K562 (cell line): ENCODE results near the gene ADAT1. TPM values are rescaled to one million over a fixed set of nuclear protein-coding genes. Genes with fewer than 3 reads are reported as not detected.

ENCODE experiments used
- FOS ChIP-seq: IDR thresholded peaks from 3 replicates; pipeline ENCODE4 v1.6.1; 2011; ENCODE audit not compliant: insufficient read length; ENCODE audit errors: extremely low read depth
- GABPA ChIP-seq: fragments of 200-800 bp; sonication (Bioruptor generic); conservative IDR thresholded peaks from 2 replicates; pipeline ENCODE4 v1.6.1; 2016; ENCODE audit warnings: low read depth, missing genetic modification characterization, missing compliant biosample characterization
- LEF1 ChIP-seq: fragments of 450-650 bp; IDR thresholded peaks from 2 replicates; pipeline ENCODE4 v1.6.1; 2016; ENCODE audit warnings: mild to moderate bottlenecking
- MTF1 ChIP-seq: fragments of 250-450 bp; sonication (Bioruptor Pico); IDR thresholded peaks from 2 replicates; pipeline ENCODE4 v1.9.0; 2021; ENCODE audit warnings: moderate library complexity, mild to moderate bottlenecking, inconsistent platforms, borderline replicate concordance
- NCOA4 ChIP-seq: fragments of 450-650 bp; IDR thresholded peaks from 2 replicates; pipeline ENCODE4 v1.6.1; 2018; ENCODE audit warnings: mild to moderate bottlenecking; ENCODE audit not compliant: partially characterized antibody
- NR2F6 ChIP-seq: fragments of 450-650 bp; formaldehyde crosslinking; IDR thresholded peaks from 2 replicates; pipeline ENCODE4 v1.4.0; 2020; ENCODE audit warnings: mild to moderate bottlenecking
- PCBP2 ChIP-seq: fragments of 200-400 bp; formaldehyde crosslinking; IDR thresholded peaks from 2 replicates; pipeline ENCODE4 v1.6.1; 2018; ENCODE audit warnings: low read length, low read depth, mild to moderate bottlenecking, moderate library complexity; ENCODE audit not compliant: poor library complexity, severe bottlenecking
- RHOXF2B ChIP-seq: fragments of 250-450 bp; sonication (Bioruptor Pico); conservative IDR thresholded peaks from 2 replicates; pipeline ENCODE4 v1.5.1; 2021
- SETDB1 ChIP-seq: IDR thresholded peaks from one replicate; pipeline ENCODE4 v1.6.1; 2012; ENCODE audit warnings: low read length, control low read depth, inconsistent platforms
- SPI1 ChIP-seq: IDR thresholded peaks from 2 replicates; pipeline ENCODE4 v1.6.1; 2011; ENCODE audit warnings: low read depth, low read length, control low read depth, borderline replicate concordance
- SRSF7 ChIP-seq: fragments of 200-400 bp; formaldehyde crosslinking; optimal IDR thresholded peaks from 2 replicates; pipeline ENCODE3; 2017; ENCODE audit warnings: mild to moderate bottlenecking, low read depth, low read length
- TBP ChIP-seq: optimal IDR thresholded peaks from 2 replicates; pipeline ENCODE3; 2011; ENCODE audit warnings: low read depth, low read length, improper control_type of control experiment
- XRCC4 ChIP-seq: IDR thresholded peaks from one replicate; pipeline ENCODE4 v1.6.1; 2011; ENCODE audit not compliant: insufficient read depth, insufficient read length; ENCODE audit errors: extremely low read depth
- ZNF124 ChIP-seq: sonication (generic); formaldehyde crosslinking; IDR thresholded peaks from 2 replicates; pipeline ENCODE4 v1.8.1; 2022; ENCODE audit warnings: missing genetic modification reagents
- ZNF175 ChIP-seq: fragments of 200-800 bp; sonication (Bioruptor generic); IDR thresholded peaks from 2 replicates; pipeline ENCODE4 v1.6.1; 2016; ENCODE audit warnings: low read depth, mild to moderate bottlenecking, missing genetic modification characterization, missing compliant biosample characterization
- ZNF778 ChIP-seq: fragments of 450-650 bp; formaldehyde crosslinking; IDR thresholded peaks from 2 replicates; pipeline ENCODE4 v1.4.0; 2020; ENCODE audit warnings: mild to moderate bottlenecking, moderate library complexity
- polyA plus RNA-seq, 8 experiments: library from polyadenylated mRNA; depleted of rRNA in 4 of 8; stranded (reverse) in 5 of 8; unstranded in 3 of 8; fragments of >200 nt; fragmentation: Nextera tagmentation in 2 of 8; fragmentation: Illumina TruSeq in 1 of 8; extraction: Ambion mirVana in 2 of 8; extraction: Trizol in 1 of 8; gene quantifications; 2 replicates each; pipeline versions ENCODE4 v1.2.1 to v1.2.3, GENCODE V29; 2011 to 2014; ENCODE audit warnings: inconsistent platforms in 1 of 8, missing spikeins in 1 of 8
- total RNA-seq, 7 experiments: library from RNA; depleted of rRNA in 6 of 7; stranded (reverse); fragments of >200 nt in 6 of 7; fragmentation: Illumina TruSeq in 2 of 7; extraction: Trizol in 2 of 7; gene quantifications; 2 replicates each; pipeline versions ENCODE4 v1.2.1 to v1.2.3, GENCODE V29; 2011 to 2021; ENCODE audit warnings: low replicate concordance in 1 of 7
- TF ChIP-seq, protein P1 (sequence below): sonication (generic); formaldehyde crosslinking; IDR thresholded peaks from 2 replicates; pipeline ENCODE4 v1.8.0; 2022; ENCODE audit warnings: mild to moderate bottlenecking, missing genetic modification reagents
- TF ChIP-seq, protein P2 (sequence below): fragments of 250-450 bp; sonication (Bioruptor Pico); IDR thresholded peaks from 2 replicates; pipeline ENCODE4 v1.8.0; 2022; ENCODE audit warnings: moderate library complexity, mild to moderate bottlenecking, inconsistent platforms
- TF ChIP-seq, protein P3 (sequence below): fragments of 450-650 bp; IDR thresholded peaks from 2 replicates; pipeline ENCODE4 v1.6.1; 2016; ENCODE audit warnings: low read depth, mild to moderate bottlenecking, moderate library complexity
- TF ChIP-seq, protein P4 (sequence below): sonication (generic); formaldehyde crosslinking; IDR thresholded peaks from 2 replicates; pipeline ENCODE4 v1.8.0; 2022; ENCODE audit warnings: mild to moderate bottlenecking, low read depth, missing genetic modification reagents
- TF ChIP-seq, protein P5 (sequence below), 2 experiments: fragments of 250-450 bp in 1 of 2; fragments of 450-650 bp in 1 of 2; sonication (Bioruptor Pico) in 1 of 2; IDR thresholded peaks; 2 replicates each; pipeline versions ENCODE4 v1.6.1 to v1.8.0; 2016 to 2021; ENCODE audit warnings: mild to moderate bottlenecking in 2 of 2, moderate library complexity in 2 of 2, missing compliant biosample characterization in 1 of 2, missing genetic modification characterization in 1 of 2
- TF ChIP-seq, protein P6 (sequence below): sonication (generic); formaldehyde crosslinking; IDR thresholded peaks from 2 replicates; pipeline ENCODE4 v1.8.0; 2022; ENCODE audit warnings: missing genetic modification reagents, mild to moderate bottlenecking, borderline replicate concordance
- TF ChIP-seq, protein P7 (sequence below): fragments of 450-650 bp; formaldehyde crosslinking; IDR thresholded peaks from 2 replicates; pipeline ENCODE4 v1.4.0; 2022; ENCODE audit warnings: missing genetic modification characterization

The ADAT1 gene
- total and polyA plus RNA-seq, 9 of the 15 experiments (the other 6 are each of a cell fraction or from before 2014, with no cell fraction given) = 16.0 to 36.7 (median 28.2) TPM

DNA sequence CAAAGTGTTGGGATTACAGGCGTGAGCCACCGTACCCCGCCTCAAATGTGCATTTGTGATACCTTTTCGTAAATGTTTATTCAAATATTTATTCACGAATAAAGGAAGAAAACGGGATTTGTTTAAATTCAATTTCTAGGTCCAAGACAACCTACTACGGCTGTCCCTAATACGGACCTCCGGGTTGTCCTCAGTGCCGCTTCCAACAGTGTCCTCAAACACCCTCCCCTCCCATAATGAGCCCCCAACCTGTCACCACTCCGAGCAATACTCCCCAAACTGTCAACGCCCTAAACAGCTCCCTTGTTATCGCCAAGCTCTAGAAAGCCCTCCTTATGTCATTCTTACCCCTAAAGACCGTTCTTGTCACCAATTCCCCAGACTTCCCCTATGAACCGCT lies 57.4 kb downstream of the ADAT1 start (continued):
- no peak for TF ChIP-seq ZNF124 (CRISPR knock-in tag)
- peak; percentile 73 for TF ChIP-seq LEF1
- no peak for TF ChIP-seq SRSF7
- no peak for TF ChIP-seq RHOXF2B
- TF ChIP-seq, protein P1, sequence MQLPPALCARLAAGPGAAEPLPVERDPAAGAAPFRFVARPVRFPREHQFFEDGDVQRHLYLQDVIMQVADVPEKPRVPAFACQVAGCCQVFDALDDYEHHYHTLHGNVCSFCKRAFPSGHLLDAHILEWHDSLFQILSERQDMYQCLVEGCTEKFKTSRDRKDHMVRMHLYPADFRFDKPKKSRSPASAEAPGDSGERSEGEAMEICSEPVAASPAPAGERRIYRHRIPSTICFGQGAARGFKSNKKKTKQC = no peak
- TF ChIP-seq, protein P2, sequence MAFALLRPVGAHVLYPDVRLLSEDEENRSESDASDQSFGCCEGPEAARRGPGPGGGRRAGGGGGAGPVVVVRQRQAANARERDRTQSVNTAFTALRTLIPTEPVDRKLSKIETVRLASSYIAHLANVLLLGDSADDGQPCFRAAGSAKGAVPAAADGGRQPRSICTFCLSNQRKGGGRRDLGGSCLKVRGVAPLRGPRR (CRISPR knock-in tag) = no peak
- TF ChIP-seq PCBP2 = no peak
- TF ChIP-seq, protein P3, sequence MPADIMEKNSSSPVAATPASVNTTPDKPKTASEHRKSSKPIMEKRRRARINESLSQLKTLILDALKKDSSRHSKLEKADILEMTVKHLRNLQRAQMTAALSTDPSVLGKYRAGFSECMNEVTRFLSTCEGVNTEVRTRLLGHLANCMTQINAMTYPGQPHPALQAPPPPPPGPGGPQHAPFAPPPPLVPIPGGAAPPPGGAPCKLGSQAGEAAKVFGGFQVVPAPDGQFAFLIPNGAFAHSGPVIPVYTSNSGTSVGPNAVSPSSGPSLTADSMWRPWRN = no peak
- TF ChIP-seq, protein P4, sequence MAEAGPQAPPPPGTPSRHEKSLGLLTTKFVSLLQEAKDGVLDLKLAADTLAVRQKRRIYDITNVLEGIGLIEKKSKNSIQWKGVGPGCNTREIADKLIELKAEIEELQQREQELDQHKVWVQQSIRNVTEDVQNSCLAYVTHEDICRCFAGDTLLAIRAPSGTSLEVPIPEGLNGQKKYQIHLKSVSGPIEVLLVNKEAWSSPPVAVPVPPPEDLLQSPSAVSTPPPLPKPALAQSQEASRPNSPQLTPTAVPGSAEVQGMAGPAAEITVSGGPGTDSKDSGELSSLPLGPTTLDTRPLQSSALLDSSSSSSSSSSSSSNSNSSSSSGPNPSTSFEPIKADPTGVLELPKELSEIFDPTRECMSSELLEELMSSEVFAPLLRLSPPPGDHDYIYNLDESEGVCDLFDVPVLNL (CRISPR knock-in tag) = no peak
- no peak for TF ChIP-seq GABPA
- TF ChIP-seq, protein P5, sequence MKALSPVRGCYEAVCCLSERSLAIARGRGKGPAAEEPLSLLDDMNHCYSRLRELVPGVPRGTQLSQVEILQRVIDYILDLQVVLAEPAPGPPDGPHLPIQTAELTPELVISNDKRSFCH (CRISPR knock-in tag; IDR thresholded peaks at IDR 0.05) = no peak
- TF ChIP-seq, protein P5 (tag; IDR thresholded peaks at IDR 0.05) = no peak
- TF ChIP-seq ZNF778 (CRISPR knock-in tag) = no peak
- TF ChIP-seq ZNF175 (CRISPR knock-in tag) = no peak
- TF ChIP-seq FOS = no peak
- TF ChIP-seq NCOA4 = no peak
- no peak for TF ChIP-seq NR2F6
- TF ChIP-seq SETDB1 = no peak
- no peak for TF ChIP-seq XRCC4
- no peak for TF ChIP-seq SPI1
- TF ChIP-seq, protein P6, sequence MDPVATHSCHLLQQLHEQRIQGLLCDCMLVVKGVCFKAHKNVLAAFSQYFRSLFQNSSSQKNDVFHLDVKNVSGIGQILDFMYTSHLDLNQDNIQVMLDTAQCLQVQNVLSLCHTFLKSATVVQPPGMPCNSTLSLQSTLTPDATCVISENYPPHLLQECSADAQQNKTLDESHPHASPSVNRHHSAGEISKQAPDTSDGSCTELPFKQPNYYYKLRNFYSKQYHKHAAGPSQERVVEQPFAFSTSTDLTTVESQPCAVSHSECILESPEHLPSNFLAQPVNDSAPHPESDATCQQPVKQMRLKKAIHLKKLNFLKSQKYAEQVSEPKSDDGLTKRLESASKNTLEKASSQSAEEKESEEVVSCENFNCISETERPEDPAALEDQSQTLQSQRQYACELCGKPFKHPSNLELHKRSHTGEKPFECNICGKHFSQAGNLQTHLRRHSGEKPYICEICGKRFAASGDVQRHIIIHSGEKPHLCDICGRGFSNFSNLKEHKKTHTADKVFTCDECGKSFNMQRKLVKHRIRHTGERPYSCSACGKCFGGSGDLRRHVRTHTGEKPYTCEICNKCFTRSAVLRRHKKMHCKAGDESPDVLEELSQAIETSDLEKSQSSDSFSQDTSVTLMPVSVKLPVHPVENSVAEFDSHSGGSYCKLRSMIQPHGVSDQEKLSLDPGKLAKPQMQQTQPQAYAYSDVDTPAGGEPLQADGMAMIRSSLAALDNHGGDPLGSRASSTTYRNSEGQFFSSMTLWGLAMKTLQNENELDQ (CRISPR knock-in tag) = no peak
- TF ChIP-seq MTF1 = no peak
- TF ChIP-seq TBP = no peak
- TF ChIP-seq, protein P7, sequence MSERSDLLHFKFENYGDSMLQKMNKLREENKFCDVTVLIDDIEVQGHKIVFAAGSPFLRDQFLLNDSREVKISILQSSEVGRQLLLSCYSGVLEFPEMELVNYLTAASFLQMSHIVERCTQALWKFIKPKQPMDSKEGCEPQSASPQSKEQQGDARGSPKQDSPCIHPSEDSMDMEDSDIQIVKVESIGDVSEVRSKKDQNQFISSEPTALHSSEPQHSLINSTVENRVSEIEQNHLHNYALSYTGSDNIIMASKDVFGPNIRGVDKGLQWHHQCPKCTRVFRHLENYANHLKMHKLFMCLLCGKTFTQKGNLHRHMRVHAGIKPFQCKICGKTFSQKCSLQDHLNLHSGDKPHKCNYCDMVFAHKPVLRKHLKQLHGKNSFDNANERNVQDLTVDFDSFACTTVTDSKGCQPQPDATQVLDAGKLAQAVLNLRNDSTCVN (CRISPR knock-in tag) = peak; percentile 76; the same call in 1 of the 2 replicates
